ENCODE results near the gene HEATR9. TPM values are rescaled to one million over a fixed set of nuclear protein-coding genes. Genes with fewer than 3 reads are reported as not detected.

HEATR9 gene
- total RNA-seq, 6 experiments from 2014 or later = not detected

GRCh38 chr17:35819455-35819854 is 49.2 kb downstream of the HEATR9 start:
- no peak for TF ChIP-seq POLR2A (IDR thresholded peaks at IDR 0.05)
- no peak for TF ChIP-seq CTCF (IDR thresholded peaks at IDR 0.05)
- no peak overlapping the region for H3K4me3 ChIP-seq
- peaks cover 0 to 25% (median 6%) of the 10 kb centered on the region in 4 donors for H3K4me1 ChIP-seq
- DNase-seq (no peak), ATAC-seq (no peak)
- intact Hi-C loops (cut with DNase I) = no loop called here
- no peak overlapping the region for H3K27ac ChIP-seq
- peaks cover 7 to 53% (median 21%) of the 10 kb centered on the region in 4 donors for H3K36me3 ChIP-seq
- H3K27me3 ChIP-seq = no peaks in the 10 kb centered on the region
- 80% methylated on average over 1 of the region's 1 CpG for WGBS (ENCODE audit: insufficient coverage, low coverage, low lambda C conversion rate, missing lambda C conversion rate)
- no peaks in the 10 kb centered on the region for H3K9me3 ChIP-seq

GRCh38 chr17:35817196-35817595 is 51.5 kb downstream of the HEATR9 start:
- Histone ChIP-seq H3K27ac (no peak overlapping the region), H3K36me3 (peaks cover 0 to 32% (median 11%) of the 10 kb centered on the region in 4 donors), H3K4me1 (peaks cover 0 to 25% (median 6%) of the 10 kb centered on the region in 4 donors), H3K9me3 (no peaks in the 10 kb centered on the region), H3K27me3 (no peaks in the 10 kb centered on the region), H3K4me3 (no peak overlapping the region)
- intact Hi-C loops (cut with DNase I) = no loop called here
- no peak for DNase-seq
- no peak for TF ChIP-seq CTCF (IDR thresholded peaks at IDR 0.05)
- 35% methylated on average over 1 of the region's 1 CpG for WGBS (ENCODE audit: insufficient coverage, low coverage, low lambda C conversion rate, missing lambda C conversion rate)
- ATAC-seq = no peak

GRCh38 chr17:35816723-35817122 is 52.0 kb downstream of the HEATR9 start:
- peak in 2 of 4 donors; percentile 23 to 30 for ATAC-seq
- TF ChIP-seq POLR2A (IDR thresholded peaks at IDR 0.05) = no peak
- no peak for TF ChIP-seq CTCF (IDR thresholded peaks at IDR 0.05)
- Histone ChIP-seq H3K27ac (no peak overlapping the region), H3K4me3 (no peak overlapping the region), H3K27me3 (no peaks in the 10 kb centered on the region), H3K9me3 (no peaks in the 10 kb centered on the region), H3K4me1 (peaks cover 0 to 25% (median 7%) of the 10 kb centered on the region in 4 donors), H3K36me3 (peaks cover 0 to 30% (median 9%) of the 10 kb centered on the region in 4 donors)
- DNase-seq = no peak
- 57% methylated on average over 1 of the region's 5 CpGs for WGBS (ENCODE audit: insufficient coverage, low coverage, low lambda C conversion rate, missing lambda C conversion rate)
- intact Hi-C loops (cut with DNase I) = no loop called here

DNA sequence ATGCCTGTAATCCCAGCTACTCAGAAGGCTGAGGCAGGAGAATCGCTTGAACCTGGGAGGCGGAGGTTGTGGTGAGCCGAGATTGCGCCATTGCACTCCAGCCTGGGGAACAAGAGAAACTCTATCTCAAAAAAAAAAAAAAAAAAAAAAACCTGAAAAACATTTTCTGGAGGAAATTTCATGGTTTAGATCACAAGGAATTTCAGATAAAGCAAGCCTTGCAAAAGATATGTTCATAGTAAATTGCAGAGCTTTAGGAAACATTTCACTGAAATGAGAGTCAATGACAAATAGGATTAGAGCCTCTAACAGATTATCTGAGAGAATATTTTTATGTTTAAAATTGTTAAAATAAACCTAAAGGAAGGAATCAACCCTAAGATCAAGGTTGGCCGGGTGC is 56.2 kb downstream of the HEATR9 start:
- Histone ChIP-seq H3K27me3 (no peaks in the 10 kb centered on the region), H3K9me3 (no peaks in the 10 kb centered on the region), H3K27ac (no peak overlapping the region), H3K4me1 (peaks cover 0 to 38% (median 12%) of the 10 kb centered on the region in 4 donors), H3K36me3 (no peaks in the 10 kb centered on the region), H3K4me3 (no peak overlapping the region)
- DNase-seq = no peak
- no peak for ATAC-seq
- WGBS (ENCODE audit: insufficient coverage, low coverage, low lambda C conversion rate, missing lambda C conversion rate) = 100% methylated on average over 1 of the region's 5 CpGs
- intact Hi-C loops (cut with DNase I) = no loop called here
- TF ChIP-seq POLR2A (IDR thresholded peaks at IDR 0.05) (no peak), CTCF (IDR thresholded peaks at IDR 0.05) (no peak)

DNA sequence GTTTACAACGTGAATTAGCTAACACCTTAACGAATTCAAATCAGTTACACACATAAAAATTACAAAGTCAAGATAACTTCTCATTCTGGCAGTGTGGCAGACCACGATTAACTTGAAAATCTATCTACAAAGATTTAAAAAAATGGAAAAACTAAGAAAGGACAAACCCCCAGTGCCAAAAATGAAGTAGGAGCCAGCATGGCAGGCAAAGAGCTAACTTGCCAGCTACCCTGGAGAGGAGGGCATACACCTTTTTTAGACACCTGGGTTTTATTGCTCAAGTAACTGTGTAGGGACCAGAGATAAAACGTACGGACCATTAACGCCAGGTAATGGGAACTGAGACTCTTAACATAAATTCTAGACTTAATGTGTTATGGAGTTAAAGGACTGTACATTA is 56.9 kb downstream of the HEATR9 start:
- Histone ChIP-seq H3K27me3 (no peaks in the 10 kb centered on the region), H3K4me3 (no peak overlapping the region), H3K9me3 (no peaks in the 10 kb centered on the region), H3K27ac (no peak overlapping the region), H3K36me3 (no peaks in the 10 kb centered on the region), H3K4me1 (peaks cover 0 to 31% (median 8%) of the 10 kb centered on the region in 4 donors)
- ATAC-seq = no peak
- TF ChIP-seq CTCF (IDR thresholded peaks at IDR 0.05) (no peak), POLR2A (IDR thresholded peaks at IDR 0.05) (no peak)
- intact Hi-C loops (cut with DNase I) = no loop called here
- WGBS (ENCODE audit: insufficient coverage, low coverage, low lambda C conversion rate, missing lambda C conversion rate) = 82% methylated on average over 6 of the region's 6 CpGs
- DNase-seq = no peak
